ENCODE results near the gene TRAPPC2B. TPM values are rescaled to one million over a fixed set of nuclear protein-coding genes. Genes with fewer than 3 reads are reported as not detected.

Gene TRAPPC2B
- total and polyA plus RNA-seq, 2 of the 13 experiments (the other 11 are each of a cell fraction or from before 2014, with no cell fraction given) = 13.3 to 17.7 TPM

DNA sequence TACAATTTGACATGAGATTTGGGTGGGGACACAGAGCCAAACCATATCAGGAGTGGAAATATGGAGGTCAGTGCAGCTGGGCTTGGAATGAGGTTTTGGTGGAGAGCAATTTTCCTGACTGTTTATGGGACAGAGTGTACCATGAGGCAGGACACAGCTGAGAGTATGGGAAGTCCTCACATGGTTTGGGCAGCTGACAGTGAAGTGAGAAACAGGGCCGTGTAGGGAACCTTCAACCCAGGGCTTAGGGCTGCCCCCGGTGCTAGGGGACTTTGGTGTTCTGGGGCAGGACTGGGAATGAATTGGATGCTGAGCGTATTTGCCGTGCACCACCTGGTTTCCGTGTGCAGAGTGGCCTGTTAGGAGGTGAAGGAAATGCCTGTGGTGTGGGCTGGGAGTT lies 32.4 kb downstream of the TRAPPC2B start:
- in situ Hi-C loops (cut with HindIII; ENCODE audit: extremely low pct_ligation_motif_present, low pct_unique_long_range_greater_than_20kb) = no loop called here

DNA sequence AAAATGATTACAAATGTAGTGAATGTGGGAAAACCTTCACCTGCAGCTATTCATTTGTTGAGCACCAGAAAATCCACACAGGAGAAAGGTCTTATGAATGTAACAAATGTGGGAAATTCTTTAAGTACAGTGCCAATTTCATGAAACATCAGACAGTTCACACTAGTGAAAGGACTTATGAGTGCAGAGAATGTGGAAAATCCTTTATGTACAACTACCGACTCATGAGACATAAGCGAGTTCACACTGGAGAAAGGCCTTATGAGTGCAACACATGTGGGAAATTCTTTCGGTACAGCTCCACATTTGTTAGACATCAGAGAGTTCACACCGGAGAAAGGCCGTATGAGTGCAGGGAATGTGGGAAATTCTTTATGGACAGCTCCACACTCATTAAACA lies 35.5 kb downstream of the TRAPPC2B start:
- no peak overlapping the region for H3K4me2 ChIP-seq (ENCODE audit: low read depth, low read length)
- TF ChIP-seq ZNF597 (CRISPR knock-in tag; IDR thresholded peaks at IDR 0.05) = no peak
- TF ChIP-seq ZNF576 (CRISPR knock-in tag; IDR thresholded peaks at IDR 0.05) = no peak
- no TSS peak for BruUV-seq (replicated peaks)
- no peak overlapping the region for H2AFZ ChIP-seq (ENCODE audit: low read length)
- no peaks in the 10 kb centered on the region for H3K9me3 ChIP-seq (ENCODE audit: low read length)
- H4K20me1 ChIP-seq (ENCODE audit: insufficient read depth, low read length) = no peaks in the 10 kb centered on the region
- no peak overlapping the region for H3K27ac ChIP-seq (ENCODE audit: extremely low read length, insufficient read depth, low read length)
- intact Hi-C loops (cut with micrococcal nuclease; ENCODE audit: unreplicated experiment) (no loop called here), in situ Hi-C loops (cut with HindIII; ENCODE audit: extremely low pct_ligation_motif_present, low pct_unique_long_range_greater_than_20kb) (no loop called here)
- no peak for ATAC-seq
- no peak overlapping the region for H3K4me3 ChIP-seq (replicated peaks in 1 of 3; ENCODE audit: insufficient read depth in 1 of 3, low read depth in 2 of 3, low read length in 3 of 3)
- H3K36me3 ChIP-seq (replicated peaks in 1 of 2; ENCODE audit: control insufficient read depth in 1 of 2, insufficient read depth in 2 of 2, low read length in 2 of 2) = peaks cover 17 to 55% of the 10 kb centered on the region in 2 experiments
- H3K79me2 ChIP-seq (ENCODE audit: insufficient read depth, low read length) = peaks cover 13% of the 10 kb centered on the region
- no peak overlapping the region for H3K9ac ChIP-seq (ENCODE audit: insufficient read depth, low read depth, low read length)
- H3K4me1 ChIP-seq (ENCODE audit: insufficient read depth, low read length) = peaks cover 7% of the 10 kb centered on the region
- WGBS (ENCODE audit: low lambda C conversion rate) = 98% methylated on average over 5 of the region's 5 CpGs
- FAIRE-seq = no peak
- POLR2A ChIA-PET = no interaction called here
- no peak for DNase-seq (ENCODE audit: low spot score)
- CTCF ChIA-PET (ENCODE audit: low intra/inter-chr PET ratio, low total read pairs) = no interaction called here
- no peaks in the 10 kb centered on the region for H3K27me3 ChIP-seq (ENCODE audit: control insufficient read depth in 1 of 2, insufficient read depth in 2 of 2, low read length in 2 of 2)

More for the DNA sequence above, 32.4 kb downstream of the TRAPPC2B start:
- no peaks in the 10 kb centered on the region for H3K9me3 ChIP-seq (ENCODE audit: low read length)
- H3K79me2 ChIP-seq (ENCODE audit: insufficient read depth, low read length) = peaks cover 39% of the 10 kb centered on the region
- 94% methylated on average over 5 of the region's 5 CpGs for WGBS (ENCODE audit: low lambda C conversion rate)
- H3K4me3 ChIP-seq (replicated peaks in 1 of 3; ENCODE audit: insufficient read depth in 1 of 3, low read depth in 2 of 3, low read length in 3 of 3) = no peak overlapping the region
- CTCF ChIA-PET (ENCODE audit: low intra/inter-chr PET ratio, low total read pairs) = no interaction called here
- H3K36me3 ChIP-seq (replicated peaks in 1 of 2; ENCODE audit: control insufficient read depth in 1 of 2, insufficient read depth in 2 of 2, low read length in 2 of 2) = peaks cover 18 to 57% of the 10 kb centered on the region in 2 experiments
- TF ChIP-seq ZKSCAN5 (CRISPR knock-in tag; IDR thresholded peaks at IDR 0.05) (no peak), SRY (CRISPR knock-in tag; IDR thresholded peaks at IDR 0.05) (no peak), ZNF350 (CRISPR knock-in tag; IDR thresholded peaks at IDR 0.05; ENCODE audit: borderline replicate concordance, low read depth) (no peak), ZNF572 (CRISPR knock-in tag; IDR thresholded peaks at IDR 0.05) (no peak), ARNTL (CRISPR knock-in tag; IDR thresholded peaks at IDR 0.05) (no peak), PITX1 (CRISPR knock-in tag; IDR thresholded peaks at IDR 0.05) (no peak), SOX5 (CRISPR knock-in tag; IDR thresholded peaks at IDR 0.05; ENCODE audit: borderline replicate concordance) (no peak), RFX3 (CRISPR knock-in tag; IDR thresholded peaks at IDR 0.05) (no peak)
- TF ChIP-seq, protein P1, sequence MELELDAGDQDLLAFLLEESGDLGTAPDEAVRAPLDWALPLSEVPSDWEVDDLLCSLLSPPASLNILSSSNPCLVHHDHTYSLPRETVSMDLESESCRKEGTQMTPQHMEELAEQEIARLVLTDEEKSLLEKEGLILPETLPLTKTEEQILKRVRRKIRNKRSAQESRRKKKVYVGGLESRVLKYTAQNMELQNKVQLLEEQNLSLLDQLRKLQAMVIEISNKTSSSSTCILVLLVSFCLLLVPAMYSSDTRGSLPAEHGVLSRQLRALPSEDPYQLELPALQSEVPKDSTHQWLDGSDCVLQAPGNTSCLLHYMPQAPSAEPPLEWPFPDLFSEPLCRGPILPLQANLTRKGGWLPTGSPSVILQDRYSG (CRISPR knock-in tag; IDR thresholded peaks at IDR 0.05) = no peak
- H3K27me3 ChIP-seq (ENCODE audit: control insufficient read depth in 1 of 2, insufficient read depth in 2 of 2, low read length in 2 of 2) = no peaks in the 10 kb centered on the region
- H3K9ac ChIP-seq (ENCODE audit: insufficient read depth, low read depth, low read length) = no peak overlapping the region
- intact Hi-C loops (cut with micrococcal nuclease; ENCODE audit: unreplicated experiment) = no loop called here
- no TSS peak for BruUV-seq (replicated peaks)
- FAIRE-seq (no peak), DNase-seq (ENCODE audit: low spot score) (no peak), ATAC-seq (no peak; the same call in 2 of the 3 replicates)
- H3K27ac ChIP-seq (ENCODE audit: extremely low read length, insufficient read depth, low read length) = no peak overlapping the region
- H2AFZ ChIP-seq (ENCODE audit: low read length) = no peak overlapping the region
- no peak overlapping the region for H3K4me2 ChIP-seq (ENCODE audit: low read depth, low read length)
- peaks cover 21% of the 10 kb centered on the region for H3K4me1 ChIP-seq (ENCODE audit: insufficient read depth, low read length)
- POLR2A ChIA-PET = no interaction called here
- no peaks in the 10 kb centered on the region for H4K20me1 ChIP-seq (ENCODE audit: insufficient read depth, low read length)
